K562 (cell line): ENCODE data around the gene GLCCI1. TPM values are rescaled to one million over a fixed set of nuclear protein-coding genes. Genes with fewer than 3 reads are reported as not detected.

Source experiments
- ATAC-seq: fragments of 200-7000 bp; cut with Tn5 transposase; 3 replicates; pipeline ENCODE4 v1.9.1; 2020; ENCODE audit warnings: moderate library complexity
- BruUV-seq: library from RNA; stranded (reverse); fragments of 400-500 nt; replicated peaks from 2 replicates; lab custom pipeline; 2021; lab: Mats Ljungman, UMichigan
- CTCF ChIA-PET: fragments of 300-600 bp; formaldehyde crosslinking; extraction: SDS; loops from one replicate; lab custom pipeline; 2021; ENCODE audit warnings: low intra/inter-chr PET ratio; lab: Yijun Ruan, JAX
- POLR2A ChIA-PET: fragments of 300-600, 350-650 bp; sonication (Branson Sonifier 250); formaldehyde crosslinking; extraction: SDS; loops from one replicate; lab custom pipeline; 2021; ENCODE audit warnings: antibody characterized with exemption, inconsistent platforms; lab: Yijun Ruan, JAX
- DNase-seq, 4 experiments: peaks; one replicate each; pipeline versions ENCODE4 v3.0.0 to v3.0.0-alpha.2; 2011 to 2018; ENCODE audit warnings: low spot score in 3 of 4, mixed read lengths in 3 of 4; ENCODE audit errors: extremely low read depth in 1 of 4
- FAIRE-seq: peaks from 2 replicates; lab custom pipeline; 2011; peaks lifted over from hg19 to GRCh38; lab: Jason Lieb, UNC
- H2AFZ ChIP-seq: 2 replicates; pipeline ENCODE4 v1.6.0; 2011; ENCODE audit warnings: low read depth, low read length, control low read depth, inconsistent platforms
- H3K27ac ChIP-seq: fragments of 200-600 bp; 3 replicates; pipeline ENCODE4 v1.8.0; 2011; ENCODE audit warnings: low read depth, mild to moderate bottlenecking, control low read depth, inconsistent platforms, low read length, moderate library complexity, mixed read lengths; ENCODE audit errors: extremely low read depth
- H3K27me3 ChIP-seq, 2 experiments: fragments of 300-600 bp in 1 of 2; 2 replicates in 1 of 2; 3 replicates in 1 of 2; pipeline versions ENCODE4 v1.6.0 to v1.8.0; 2011; ENCODE audit warnings: inconsistent platforms in 2 of 2, low read length in 2 of 2, mild to moderate bottlenecking in 1 of 2, mixed read lengths in 1 of 2, moderate library complexity in 1 of 2; ENCODE audit not compliant: control insufficient read depth in 2 of 2, insufficient read depth in 2 of 2
- H3K36me3 ChIP-seq: fragments of 300-600 bp; 3 replicates; pipeline ENCODE4 v1.8.0; 2011; ENCODE audit warnings: mild to moderate bottlenecking, low read length, inconsistent platforms; ENCODE audit not compliant: control insufficient read depth, insufficient read depth
- H3K4me1 ChIP-seq, 2 experiments: fragments of 200-600 bp in 1 of 2; replicated peaks in 1 of 2; 2 replicates in 1 of 2; 3 replicates in 1 of 2; pipeline versions ENCODE4 v1.5.1 to v1.8.0; 2011; ENCODE audit warnings: inconsistent platforms in 2 of 2, low read length in 2 of 2, mild to moderate bottlenecking in 1 of 2, mixed read lengths in 1 of 2, moderate library complexity in 1 of 2; ENCODE audit not compliant: control insufficient read depth in 2 of 2, insufficient read depth in 2 of 2
- H3K4me2 ChIP-seq: 2 replicates; pipeline ENCODE4 v1.6.1; 2011; ENCODE audit warnings: low read length, control low read depth, inconsistent platforms, mixed read lengths; ENCODE audit not compliant: insufficient read depth
- H3K4me3 ChIP-seq: fragments of 200-600 bp; sonication (generic), shearing (Covaris generic); 2 replicates; pipeline ENCODE4 v1.5.1; 2016; ENCODE audit warnings: control low read depth, inconsistent platforms
- H3K79me2 ChIP-seq: fragments of 200-600 bp; 3 replicates; pipeline ENCODE4 v1.8.0; 2011; ENCODE audit warnings: low read length, inconsistent platforms; ENCODE audit not compliant: control insufficient read depth, insufficient read depth
- H3K9ac ChIP-seq, 2 experiments: 2 replicates each; pipeline versions ENCODE4 v1.6.0 to v1.6.1; 2011; ENCODE audit warnings: low read depth in 2 of 2, low read length in 2 of 2, control low read depth in 1 of 2, inconsistent platforms in 1 of 2, mild to moderate bottlenecking in 1 of 2, mixed read lengths in 1 of 2; ENCODE audit not compliant: insufficient read depth in 1 of 2
- H3K9me1 ChIP-seq: one replicate; pipeline ENCODE4 v1.6.0; 2011; ENCODE audit warnings: inconsistent platforms, mild to moderate bottlenecking, low read length, moderate library complexity; ENCODE audit not compliant: control insufficient read depth, insufficient read depth
- H3K9me3 ChIP-seq: replicated peaks from 2 replicates; pipeline ENCODE4 v1.5.1; 2011; ENCODE audit warnings: low read depth, low read length, inconsistent platforms; ENCODE audit not compliant: control insufficient read depth, insufficient read depth
- H4K20me1 ChIP-seq: replicated peaks from 2 replicates; pipeline ENCODE4 v1.6.1; 2011; ENCODE audit warnings: low read length, inconsistent platforms, mixed read lengths; ENCODE audit not compliant: control insufficient read depth, insufficient read depth
- CHCHD3 ChIP-seq: fragments of 250-450 bp; sonication (Bioruptor Pico); IDR thresholded peaks from 2 replicates; pipeline ENCODE4 v2.1.2; 2022; ENCODE audit warnings: mild to moderate bottlenecking
- GTF2F1 ChIP-seq: IDR thresholded peaks from 2 replicates; pipeline ENCODE4 v1.6.1; 2011; ENCODE audit warnings: low read depth, low read length, improper control_type of control experiment
- KLF6 ChIP-seq: fragments of 250-450 bp; sonication (Bioruptor Pico); IDR thresholded peaks from 2 replicates; pipeline ENCODE4 v1.4.0; 2020; ENCODE audit warnings: mild to moderate bottlenecking, moderate library complexity, borderline replicate concordance
- MEF2A ChIP-seq: IDR thresholded peaks from 2 replicates; pipeline ENCODE4 v1.6.1; 2011; ENCODE audit warnings: low read depth, mild to moderate bottlenecking, low read length, moderate library complexity; ENCODE audit not compliant: control insufficient read depth
- PHF20 ChIP-seq: fragments of 450-650 bp; IDR thresholded peaks from 2 replicates; pipeline ENCODE4 v1.6.1; 2018; ENCODE audit not compliant: partially characterized antibody
- RBFOX2 ChIP-seq: fragments of 200-400 bp; formaldehyde crosslinking; IDR thresholded peaks from 2 replicates; pipeline ENCODE4 v1.6.1; 2017; ENCODE audit warnings: low read depth, mild to moderate bottlenecking, low read length, moderate library complexity
- RBM25 ChIP-seq: fragments of 200-400 bp; formaldehyde crosslinking; IDR thresholded peaks from 2 replicates; pipeline ENCODE4 v1.6.1; 2018; ENCODE audit warnings: low read length, low read depth, moderate library complexity; ENCODE audit not compliant: severe bottlenecking
- STAT5A ChIP-seq: IDR thresholded peaks from 2 replicates; pipeline ENCODE4 v1.6.1; 2012; ENCODE audit warnings: low read length, inconsistent platforms, borderline replicate concordance
- TAF1 ChIP-seq: IDR thresholded peaks from 2 replicates; pipeline ENCODE4 v1.6.1; 2011; ENCODE audit warnings: mild to moderate bottlenecking, low read length, moderate library complexity; ENCODE audit not compliant: insufficient read depth, control insufficient read depth, severe bottlenecking; ENCODE audit errors: extremely low read depth
- ZNF232 ChIP-seq: sonication (generic); formaldehyde crosslinking; IDR thresholded peaks from 2 replicates; pipeline ENCODE4 v1.8.0; 2022; ENCODE audit warnings: mild to moderate bottlenecking, missing genetic modification reagents
- ZNF239 ChIP-seq: fragments of 250-450 bp; sonication (Bioruptor Pico); IDR thresholded peaks from 2 replicates; pipeline ENCODE4 v1.4.0; 2020; ENCODE audit warnings: mild to moderate bottlenecking
- WGBS: fragments of 100-300 bp; shearing (Covaris generic); methylation state at CpG from one replicate; pipeline ENCODE4 v1.1.6; 2016; ENCODE audit warnings: low coverage, mixed read lengths; ENCODE audit not compliant: insufficient coverage; ENCODE audit errors: missing lambda C conversion rate; 5-methylcytosine and 5-hydroxymethylcytosine counted together
- in situ Hi-C: fragments of 300-500 bp; cut with MboI; formaldehyde crosslinking; loops from 4 replicates; pipeline ENCODE4 v1.15.0; 2018; ENCODE audit warnings: inconsistent platforms, mixed read lengths
- intact Hi-C: fragments of 100-400 bp; cut with micrococcal nuclease; formaldehyde crosslinking; loops from 2 replicates; pipeline ENCODE4 v1.14.2; 2022
- polyA plus RNA-seq, 8 experiments: library from polyadenylated mRNA; depleted of rRNA in 4 of 8; stranded (reverse) in 5 of 8; unstranded in 3 of 8; fragments of >200 nt; fragmentation: Nextera tagmentation in 2 of 8; fragmentation: Illumina TruSeq in 1 of 8; extraction: Ambion mirVana in 2 of 8; extraction: Trizol in 1 of 8; gene quantifications; 2 replicates each; pipeline versions ENCODE4 v1.2.1 to v1.2.3, GENCODE V29; 2011 to 2014; ENCODE audit warnings: inconsistent platforms in 1 of 8, missing spikeins in 1 of 8
- total RNA-seq, 7 experiments: library from RNA; depleted of rRNA in 6 of 7; stranded (reverse); fragments of >200 nt in 6 of 7; fragmentation: Illumina TruSeq in 2 of 7; extraction: Trizol in 2 of 7; gene quantifications; 2 replicates each; pipeline versions ENCODE4 v1.2.1 to v1.2.3, GENCODE V29; 2011 to 2021; ENCODE audit warnings: low replicate concordance in 1 of 7
- TF ChIP-seq, protein P1 (sequence below): IDR thresholded peaks from 2 replicates; pipeline ENCODE4 v1.6.1; 2016; ENCODE audit warnings: missing genetic modification characterization, missing compliant biosample characterization
- TF ChIP-seq, protein P2 (sequence below): fragments of 450-650 bp; conservative IDR thresholded peaks from 2 replicates; pipeline ENCODE4 v1.6.1; 2016; ENCODE audit warnings: missing genetic modification characterization, low read depth, mild to moderate bottlenecking, control low read depth, missing compliant biosample characterization
- TF ChIP-seq, protein P3 (sequence below): fragments of 250-450 bp; sonication (Bioruptor Pico); IDR thresholded peaks from 2 replicates; pipeline ENCODE4 v1.4.0; 2020; ENCODE audit warnings: mild to moderate bottlenecking, moderate library complexity, borderline replicate concordance

Gene GLCCI1
- total and polyA plus RNA-seq, 9 of the 15 experiments (the other 6 are each of a cell fraction or from before 2014, with no cell fraction given), result 2.7 to 11.9 (median 7.2) TPM

DNA sequence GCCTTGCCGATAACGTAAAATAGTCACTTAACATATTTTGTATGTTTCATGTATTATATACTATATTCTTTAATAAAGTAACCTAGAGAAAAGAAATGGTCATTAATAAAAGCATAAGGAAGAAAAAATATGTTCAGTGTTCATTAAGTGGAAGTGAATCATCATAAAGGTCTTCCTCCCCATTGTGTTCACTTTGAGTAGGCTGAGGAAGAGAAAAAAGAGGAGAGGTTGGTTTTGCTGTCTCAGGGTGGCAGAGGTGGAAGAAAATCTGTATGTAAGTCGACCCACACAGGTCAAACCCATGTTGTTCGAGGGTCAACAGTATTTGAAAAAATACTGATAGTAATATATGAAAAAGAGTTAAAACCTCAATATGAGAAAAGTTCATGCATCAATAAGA is 90.3 kb downstream of the GLCCI1 start:
- CTCF ChIA-PET, result no interaction called here
- WGBS, result 63% methylated on average over 4 of the region's 4 CpGs
- H3K27ac ChIP-seq, result no peak overlapping the region
- FAIRE-seq, result no peak
- H3K9me3 ChIP-seq, result no peaks in the 10 kb centered on the region
- no peak overlapping the region for H3K4me3 ChIP-seq
- BruUV-seq, result no TSS peak
- no peak overlapping the region for H2AFZ ChIP-seq
- POLR2A ChIA-PET, result no interaction called here
- no peaks in the 10 kb centered on the region; a peak in 1 of 5 replicates for H3K4me1 ChIP-seq
- H3K27me3 ChIP-seq, result no peaks in the 10 kb centered on the region
- no peaks in the 10 kb centered on the region for H4K20me1 ChIP-seq
- H3K9me1 ChIP-seq, result no peaks in the 10 kb centered on the region
- no peaks in the 10 kb centered on the region for H3K79me2 ChIP-seq
- no peak overlapping the region for H3K4me2 ChIP-seq
- in situ Hi-C loops, result no loop called here
- TF ChIP-seq ZNF232 (CRISPR knock-in tag) (no peak), STAT5A (no peak), PHF20 (no peak), ZNF239 (CRISPR knock-in tag) (no peak), TAF1 (no peak), CHCHD3 (CRISPR knock-in tag) (no peak), GTF2F1 (no peak), RBFOX2 (no peak), MEF2A (no peak), RBM25 (no peak), KLF6 (CRISPR knock-in tag) (no peak)
- TF ChIP-seq, protein P1, sequence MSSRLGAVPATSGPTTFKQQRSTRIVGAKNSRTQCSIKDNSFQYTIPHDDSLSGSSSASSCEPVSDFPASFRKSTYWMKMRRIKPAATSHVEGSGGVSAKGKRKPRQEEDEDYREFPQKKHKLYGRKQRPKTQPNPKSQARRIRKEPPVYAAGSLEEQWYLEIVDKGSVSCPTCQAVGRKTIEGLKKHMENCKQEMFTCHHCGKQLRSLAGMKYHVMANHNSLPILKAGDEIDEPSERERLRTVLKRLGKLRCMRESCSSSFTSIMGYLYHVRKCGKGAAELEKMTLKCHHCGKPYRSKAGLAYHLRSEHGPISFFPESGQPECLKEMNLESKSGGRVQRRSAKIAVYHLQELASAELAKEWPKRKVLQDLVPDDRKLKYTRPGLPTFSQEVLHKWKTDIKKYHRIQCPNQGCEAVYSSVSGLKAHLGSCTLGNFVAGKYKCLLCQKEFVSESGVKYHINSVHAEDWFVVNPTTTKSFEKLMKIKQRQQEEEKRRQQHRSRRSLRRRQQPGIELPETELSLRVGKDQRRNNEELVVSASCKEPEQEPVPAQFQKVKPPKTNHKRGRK (tag), result no peak
- TF ChIP-seq, protein P2, sequence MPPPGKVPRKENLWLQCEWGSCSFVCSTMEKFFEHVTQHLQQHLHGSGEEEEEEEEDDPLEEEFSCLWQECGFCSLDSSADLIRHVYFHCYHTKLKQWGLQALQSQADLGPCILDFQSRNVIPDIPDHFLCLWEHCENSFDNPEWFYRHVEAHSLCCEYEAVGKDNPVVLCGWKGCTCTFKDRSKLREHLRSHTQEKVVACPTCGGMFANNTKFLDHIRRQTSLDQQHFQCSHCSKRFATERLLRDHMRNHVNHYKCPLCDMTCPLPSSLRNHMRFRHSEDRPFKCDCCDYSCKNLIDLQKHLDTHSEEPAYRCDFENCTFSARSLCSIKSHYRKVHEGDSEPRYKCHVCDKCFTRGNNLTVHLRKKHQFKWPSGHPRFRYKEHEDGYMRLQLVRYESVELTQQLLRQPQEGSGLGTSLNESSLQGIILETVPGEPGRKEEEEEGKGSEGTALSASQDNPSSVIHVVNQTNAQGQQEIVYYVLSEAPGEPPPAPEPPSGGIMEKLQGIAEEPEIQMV (tag), result no peak
- TF ChIP-seq, protein P3, sequence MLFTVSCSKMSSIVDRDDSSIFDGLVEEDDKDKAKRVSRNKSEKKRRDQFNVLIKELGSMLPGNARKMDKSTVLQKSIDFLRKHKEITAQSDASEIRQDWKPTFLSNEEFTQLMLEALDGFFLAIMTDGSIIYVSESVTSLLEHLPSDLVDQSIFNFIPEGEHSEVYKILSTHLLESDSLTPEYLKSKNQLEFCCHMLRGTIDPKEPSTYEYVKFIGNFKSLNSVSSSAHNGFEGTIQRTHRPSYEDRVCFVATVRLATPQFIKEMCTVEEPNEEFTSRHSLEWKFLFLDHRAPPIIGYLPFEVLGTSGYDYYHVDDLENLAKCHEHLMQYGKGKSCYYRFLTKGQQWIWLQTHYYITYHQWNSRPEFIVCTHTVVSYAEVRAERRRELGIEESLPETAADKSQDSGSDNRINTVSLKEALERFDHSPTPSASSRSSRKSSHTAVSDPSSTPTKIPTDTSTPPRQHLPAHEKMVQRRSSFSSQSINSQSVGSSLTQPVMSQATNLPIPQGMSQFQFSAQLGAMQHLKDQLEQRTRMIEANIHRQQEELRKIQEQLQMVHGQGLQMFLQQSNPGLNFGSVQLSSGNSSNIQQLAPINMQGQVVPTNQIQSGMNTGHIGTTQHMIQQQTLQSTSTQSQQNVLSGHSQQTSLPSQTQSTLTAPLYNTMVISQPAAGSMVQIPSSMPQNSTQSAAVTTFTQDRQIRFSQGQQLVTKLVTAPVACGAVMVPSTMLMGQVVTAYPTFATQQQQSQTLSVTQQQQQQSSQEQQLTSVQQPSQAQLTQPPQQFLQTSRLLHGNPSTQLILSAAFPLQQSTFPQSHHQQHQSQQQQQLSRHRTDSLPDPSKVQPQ (CRISPR knock-in tag), result no peak
- TF ChIP-seq, all 486 proteins: peak for 0
- no peak overlapping the region for H3K9ac ChIP-seq
- intact Hi-C loops, result no loop called here
- ATAC-seq (no peak), DNase-seq (no peak)
- H3K36me3 ChIP-seq, result peaks cover 8% of the 10 kb centered on the region; the same call in 1 of the 3 replicates
